HepG2 (cell line): Measurements from ENCODE around the gene MTA2. TPM values are rescaled to one million over a fixed set of nuclear protein-coding genes. Genes with fewer than 3 reads are reported as not detected.

Source experiments
- ATF1 ChIP-seq: IDR thresholded peaks from 2 replicates; pipeline ENCODE4 v1.6.1; 2016; ENCODE audit warnings: mild to moderate bottlenecking, control low read depth
- BATF2 ChIP-seq: sonication (generic); formaldehyde crosslinking; IDR thresholded peaks from 2 replicates; pipeline ENCODE4 v1.8.0; 2022; ENCODE audit warnings: mild to moderate bottlenecking, missing genetic modification reagents, moderate library complexity
- KLF9 ChIP-seq: IDR thresholded peaks from 2 replicates; pipeline ENCODE4 v1.6.1; 2016; ENCODE audit warnings: low read depth
- NAIF1 ChIP-seq: sonication (generic); formaldehyde crosslinking; IDR thresholded peaks from 2 replicates; pipeline ENCODE4 v1.5.0; 2020; ENCODE audit warnings: mild to moderate bottlenecking, missing genetic modification reagents, borderline replicate concordance
- SETDB1 ChIP-seq: sonication (generic); formaldehyde crosslinking; IDR thresholded peaks from 2 replicates; pipeline ENCODE4 v1.5.1; 2020; ENCODE audit warnings: missing genetic modification reagents, mild to moderate bottlenecking, borderline replicate concordance
- SRY ChIP-seq: sonication (generic); formaldehyde crosslinking; IDR thresholded peaks from 2 replicates; pipeline ENCODE4 v1.8.0; 2022; ENCODE audit warnings: mild to moderate bottlenecking, missing genetic modification reagents
- TFDP2 ChIP-seq: sonication (generic); formaldehyde crosslinking; IDR thresholded peaks from 2 replicates; pipeline ENCODE4 v1.4.0; 2020; ENCODE audit warnings: missing genetic modification reagents
- U2AF2 ChIP-seq: fragments of 200-400 bp; formaldehyde crosslinking; IDR thresholded peaks from 2 replicates; pipeline ENCODE4 v1.6.1; 2017; ENCODE audit warnings: low read depth, mild to moderate bottlenecking, low read length
- WIZ ChIP-seq: sonication (generic); formaldehyde crosslinking; IDR thresholded peaks from 2 replicates; pipeline ENCODE4 v1.5.1; 2020; ENCODE audit warnings: mild to moderate bottlenecking, missing genetic modification reagents
- ZBTB40 ChIP-seq, 2 experiments: fragments of 450-650 bp in 1 of 2; sonication (generic) in 1 of 2; formaldehyde crosslinking in 1 of 2; IDR thresholded peaks; 2 replicates each; pipeline versions ENCODE4 v1.6.1 to v1.8.0; 2016 to 2022; ENCODE audit warnings: antibody characterized with exemption in 1 of 2, mild to moderate bottlenecking in 1 of 2, missing genetic modification reagents in 1 of 2
- ZFYVE20 ChIP-seq: sonication (generic); formaldehyde crosslinking; IDR thresholded peaks from 2 replicates; pipeline ENCODE4 v1.8.0; 2023; ENCODE audit warnings: low read depth, mild to moderate bottlenecking, moderate library complexity, missing genetic modification reagents, borderline replicate concordance
- ZNF20 ChIP-seq: sonication (generic); formaldehyde crosslinking; IDR thresholded peaks from 2 replicates; pipeline ENCODE4 v1.4.0; 2020; ENCODE audit warnings: mild to moderate bottlenecking, moderate library complexity, missing genetic modification reagents
- ZNF382 ChIP-seq: sonication (generic); formaldehyde crosslinking; IDR thresholded peaks from 2 replicates; pipeline ENCODE4 v1.5.0; 2020; ENCODE audit warnings: missing genetic modification reagents, mild to moderate bottlenecking, borderline replicate concordance
- ZNF567 ChIP-seq: sonication (generic); formaldehyde crosslinking; IDR thresholded peaks from 2 replicates; pipeline ENCODE4 v1.8.1; 2023; ENCODE audit warnings: mild to moderate bottlenecking, missing genetic modification reagents, borderline replicate concordance
- ZNF713 ChIP-seq: sonication (generic); formaldehyde crosslinking; IDR thresholded peaks from 2 replicates; pipeline ENCODE4 v1.4.0; 2020; ENCODE audit warnings: mild to moderate bottlenecking, missing genetic modification reagents
- ZNF749 ChIP-seq: sonication (generic); formaldehyde crosslinking; IDR thresholded peaks from 2 replicates; pipeline ENCODE4 v1.8.0; 2022; ENCODE audit warnings: mild to moderate bottlenecking, missing genetic modification reagents, moderate library complexity, borderline replicate concordance
- ZNF782 ChIP-seq: sonication (generic); formaldehyde crosslinking; IDR thresholded peaks from 2 replicates; pipeline ENCODE4 v1.4.0; 2020; ENCODE audit warnings: missing genetic modification reagents, mild to moderate bottlenecking, borderline replicate concordance
- polyA plus RNA-seq, 8 experiments: library from polyadenylated mRNA; depleted of rRNA in 3 of 8; stranded (reverse) in 7 of 8; unstranded in 1 of 8; fragments of >200 nt; fragmentation: Illumina TruSeq in 4 of 8; extraction: Trizol in 4 of 8; gene quantifications; 2 replicates each; pipeline versions ENCODE4 v1.2.1 to v1.2.3, GENCODE V29; 2011 to 2016; ENCODE audit warnings: low read depth in 4 of 8, missing spikeins in 1 of 8, mixed read lengths in 1 of 8; ENCODE audit not compliant: insufficient read depth in 1 of 8
- total RNA-seq, 5 experiments: library from RNA; depleted of rRNA; stranded (reverse); fragments of >200 nt; fragmentation: Illumina TruSeq; extraction: Trizol; gene quantifications; 2 replicates each; pipeline ENCODE4 v1.2.3, GENCODE V29; 2016; ENCODE audit warnings: low read depth in 1 of 5

MTA2 gene
- total and polyA plus RNA-seq, 2 of the 13 experiments (the other 11 are each of a cell fraction or from before 2014, with no cell fraction given) = 14.0 to 70.0 TPM

GRCh38 chr11:62599069-62599696 is 2.5 kb downstream of the MTA2 start (continued):
- TF ChIP-seq ZBTB40 (IDR thresholded peaks at IDR 0.05) (no peak), ZBTB40 (CRISPR knock-in tag; IDR thresholded peaks at IDR 0.05) (no peak), ZNF749 (CRISPR knock-in tag) (no peak), KLF9 (CRISPR knock-in tag) (no peak), ATF1 (CRISPR knock-in tag) (peak; percentile 48; the same call in 1 of the 2 replicates), WIZ (CRISPR knock-in tag) (no peak), ZNF782 (no peak), SRY (no peak), SETDB1 (no peak), ZNF567 (no peak), ZNF382 (CRISPR knock-in tag) (no peak), BATF2 (no peak), TFDP2 (CRISPR knock-in tag) (0 out of 2 replicates have a peak, but pooled peaks have one; percentile 11), ZNF713 (CRISPR knock-in tag) (no peak), ZFYVE20 (CRISPR knock-in tag) (no peak), ZNF20 (no peak), U2AF2 (no peak), NAIF1 (no peak)
